ENCODE measurements around the gene RUNDC1.

Gene RUNDC1

GRCh38 chr17:43018932-43019331, 38.6 kb downstream of the RUNDC1 start:
- Histone ChIP-seq H4K12ac (ENCODE audit: low read depth, low read length) (no peak overlapping the region), H3K18ac (ENCODE audit: low read length) (no peak overlapping the region), H3K4me3 (ENCODE audit: low read depth, low read length) (no peak overlapping the region), H2AFZ (ENCODE audit: insufficient read depth, low read length, poor library complexity) (no peak overlapping the region), H3K79me1 (ENCODE audit: low read length) (peaks cover 13% of the 10 kb centered on the region), H4K91ac (ENCODE audit: low read depth, low read length) (no peak overlapping the region), H2BK12ac (ENCODE audit: low read length) (no peak overlapping the region), H3K27ac (ENCODE audit: low read depth, low read length) (no peak overlapping the region), H3K36me3 (ENCODE audit: control insufficient read depth in 1 of 2, insufficient read depth in 2 of 2, low read length in 2 of 2) (peaks cover 39 to 45% of the 10 kb centered on the region in 2 experiments), H3K4me2 (ENCODE audit: low read length) (no peak overlapping the region), H3K9me3 (ENCODE audit: insufficient read depth, low read depth, low read length) (peaks cover 2% of the 10 kb centered on the region), H2BK5ac (ENCODE audit: low read depth, low read length, poor library complexity) (no peak overlapping the region), H3K23ac (ENCODE audit: low read length) (no peak overlapping the region), H3K27me3 (ENCODE audit: insufficient read depth, low read length) (no peaks in the 10 kb centered on the region), H3K4ac (ENCODE audit: low read depth, low read length) (no peak overlapping the region), H3K9ac (ENCODE audit: low read length) (no peak overlapping the region), H2AK5ac (ENCODE audit: low read length) (no peak overlapping the region), H2BK120ac (ENCODE audit: insufficient read depth, low read length, poor library complexity) (no peak overlapping the region), H3K14ac (ENCODE audit: low read length) (no peak overlapping the region), H3K79me2 (ENCODE audit: control insufficient read depth, insufficient read depth, low read length, poor library complexity) (peaks cover 11% of the 10 kb centered on the region), H4K8ac (ENCODE audit: low read depth, low read length) (no peak overlapping the region), H3K4me1 (ENCODE audit: control insufficient read depth in 1 of 2, insufficient read depth in 2 of 2, low read length in 2 of 2) (peaks cover 14 to 20% of the 10 kb centered on the region in 2 experiments)
- no CpG with 5 or more reads among the region's 4 CpGs for WGBS (ENCODE audit: extremely low coverage, insufficient coverage, insufficient read length)
- no peak for DNase-seq

- Histone ChIP-seq H4K8ac (ENCODE audit: low read depth, low read length) (peak overlapping the region; percentile 3), H3K9me3 (ENCODE audit: insufficient read depth, low read depth, low read length) (peaks cover 2% of the 10 kb centered on the region), H3K9ac (ENCODE audit: low read length) (no peak overlapping the region), H4K12ac (ENCODE audit: low read depth, low read length) (no peak overlapping the region), H4K91ac (ENCODE audit: low read depth, low read length) (no peak overlapping the region), H3K14ac (ENCODE audit: low read length) (no peak overlapping the region), H2AFZ (ENCODE audit: insufficient read depth, low read length, poor library complexity) (no peak overlapping the region), H3K27ac (ENCODE audit: low read depth, low read length) (no peak overlapping the region), H3K79me1 (ENCODE audit: low read length) (peaks cover 14% of the 10 kb centered on the region), H3K27me3 (ENCODE audit: insufficient read depth, low read length) (no peaks in the 10 kb centered on the region), H3K79me2 (ENCODE audit: control insufficient read depth, insufficient read depth, low read length, poor library complexity) (peaks cover 11% of the 10 kb centered on the region), H3K4me1 (ENCODE audit: control insufficient read depth in 1 of 2, insufficient read depth in 2 of 2, low read length in 2 of 2) (peaks cover 14 to 20% of the 10 kb centered on the region in 2 experiments), H3K23ac (ENCODE audit: low read length) (no peak overlapping the region), H3K18ac (ENCODE audit: low read length) (no peak overlapping the region), H2BK120ac (ENCODE audit: insufficient read depth, low read length, poor library complexity) (no peak overlapping the region), H3K4me3 (ENCODE audit: low read depth, low read length) (no peak overlapping the region), H2BK12ac (ENCODE audit: low read length) (no peak overlapping the region), H3K4me2 (ENCODE audit: low read length) (peak overlapping the region; percentile 11), H2BK5ac (ENCODE audit: low read depth, low read length, poor library complexity) (no peak overlapping the region), H3K36me3 (ENCODE audit: control insufficient read depth in 1 of 2, insufficient read depth in 2 of 2, low read length in 2 of 2) (peaks cover 34 to 42% of the 10 kb centered on the region in 2 experiments), H3K4ac (ENCODE audit: low read depth, low read length) (peak overlapping the region; percentile 24), H2AK5ac (ENCODE audit: low read length) (no peak overlapping the region)
- no peak for DNase-seq
- no CpG with 5 or more reads among the region's 7 CpGs for WGBS (ENCODE audit: extremely low coverage, insufficient coverage, insufficient read length)
These were observed 39.1 kb downstream of the RUNDC1 start for GRCh38 chr17:43019418-43019817.

- no peak overlapping the region for H3K23ac ChIP-seq (ENCODE audit: low read length)
- peak overlapping the region; percentile 20 for H4K91ac ChIP-seq (ENCODE audit: low read depth, low read length)
- no peak overlapping the region for H3K9ac ChIP-seq (ENCODE audit: low read length)
- no CpG with 5 or more reads among the region's 6 CpGs for WGBS (ENCODE audit: extremely low coverage, insufficient coverage, insufficient read length)
- H2AFZ ChIP-seq (ENCODE audit: insufficient read depth, low read length, poor library complexity) = no peak overlapping the region
- no peak overlapping the region for H2BK120ac ChIP-seq (ENCODE audit: insufficient read depth, low read length, poor library complexity)
- H3K18ac ChIP-seq (ENCODE audit: low read length) = no peak overlapping the region
- no peak overlapping the region for H2BK5ac ChIP-seq (ENCODE audit: low read depth, low read length, poor library complexity)
- DNase-seq = no peak
- no peaks in the 10 kb centered on the region for H3K27me3 ChIP-seq (ENCODE audit: insufficient read depth, low read length)
- peaks cover 14% of the 10 kb centered on the region for H3K79me1 ChIP-seq (ENCODE audit: low read length)
- H4K12ac ChIP-seq (ENCODE audit: low read depth, low read length) = no peak overlapping the region
- no peak overlapping the region for H2AK5ac ChIP-seq (ENCODE audit: low read length)
- H4K8ac ChIP-seq (ENCODE audit: low read depth, low read length) = peak overlapping the region; percentile 17
- H3K79me2 ChIP-seq (ENCODE audit: control insufficient read depth, insufficient read depth, low read length, poor library complexity) = peaks cover 11% of the 10 kb centered on the region
- peaks cover 14 to 20% of the 10 kb centered on the region in 2 experiments for H3K4me1 ChIP-seq (ENCODE audit: control insufficient read depth in 1 of 2, insufficient read depth in 2 of 2, low read length in 2 of 2)
- peak overlapping the region; percentile 11 for H3K4me2 ChIP-seq (ENCODE audit: low read length)
- peak overlapping the region; percentile 2 for H3K27ac ChIP-seq (ENCODE audit: low read depth, low read length)
- no peak overlapping the region for H3K14ac ChIP-seq (ENCODE audit: low read length)
- H3K36me3 ChIP-seq (ENCODE audit: control insufficient read depth in 1 of 2, insufficient read depth in 2 of 2, low read length in 2 of 2) = peaks cover 27 to 35% of the 10 kb centered on the region in 2 experiments
- peaks cover 2% of the 10 kb centered on the region for H3K9me3 ChIP-seq (ENCODE audit: insufficient read depth, low read depth, low read length)
- H3K4ac ChIP-seq (ENCODE audit: low read depth, low read length) = peak overlapping the region; percentile 13
- no peak overlapping the region for H3K4me3 ChIP-seq (ENCODE audit: low read depth, low read length)
- no peak overlapping the region for H2BK12ac ChIP-seq (ENCODE audit: low read length)
These were observed 39.8 kb downstream of the RUNDC1 start for GRCh38 chr17:43020030-43020621.

GRCh38 chr17:43020789-43021740, 40.7 kb downstream of the RUNDC1 start:
- Histone ChIP-seq H3K36me3 (ENCODE audit: control insufficient read depth in 1 of 2, insufficient read depth in 2 of 2, low read length in 2 of 2) (peaks cover 18 to 25% of the 10 kb centered on the region in 2 experiments), H3K4me3 (ENCODE audit: low read depth, low read length) (peak overlapping the region; percentile 100), H3K79me2 (ENCODE audit: control insufficient read depth, insufficient read depth, low read length, poor library complexity) (peaks cover 11% of the 10 kb centered on the region), H3K14ac (ENCODE audit: low read length) (peak overlapping the region; percentile 94), H2BK5ac (ENCODE audit: low read depth, low read length, poor library complexity) (peak overlapping the region; percentile 76), H3K9ac (ENCODE audit: low read length) (peak overlapping the region; percentile 95), H2BK120ac (ENCODE audit: insufficient read depth, low read length, poor library complexity) (peak overlapping the region; percentile 73), H2BK12ac (ENCODE audit: low read length) (peak overlapping the region; percentile 81), H3K27me3 (ENCODE audit: insufficient read depth, low read length) (no peaks in the 10 kb centered on the region), H4K91ac (ENCODE audit: low read depth, low read length) (peak overlapping the region; percentile 92), H2AK5ac (ENCODE audit: low read length) (peak overlapping the region; percentile 44), H4K8ac (ENCODE audit: low read depth, low read length) (peak overlapping the region; percentile 81), H3K18ac (ENCODE audit: low read length) (peak overlapping the region; percentile 91), H4K12ac (ENCODE audit: low read depth, low read length) (peak overlapping the region; percentile 55), H3K4me2 (ENCODE audit: low read length) (peak overlapping the region; percentile 88), H2AFZ (ENCODE audit: insufficient read depth, low read length, poor library complexity) (peak overlapping the region; percentile 73), H3K4ac (ENCODE audit: low read depth, low read length) (peak overlapping the region; percentile 94), H3K9me3 (ENCODE audit: insufficient read depth, low read depth, low read length) (peaks cover 2% of the 10 kb centered on the region), H3K4me1 (ENCODE audit: control insufficient read depth in 1 of 2, insufficient read depth in 2 of 2, low read length in 2 of 2) (peaks cover 14 to 24% of the 10 kb centered on the region in 2 experiments), H3K27ac (ENCODE audit: low read depth, low read length) (peak overlapping the region; percentile 81), H3K79me1 (ENCODE audit: low read length) (peaks cover 14% of the 10 kb centered on the region), H3K23ac (ENCODE audit: low read length) (no peak overlapping the region)
- no CpG with 5 or more reads among the region's 40 CpGs for WGBS (ENCODE audit: extremely low coverage, insufficient coverage, insufficient read length)
- peak; percentile 38 to 59 for DNase-seq

Measured in trophoblast cell (in vitro differentiated cells and primary cell).